Measurements from ENCODE around the gene INPP5D.

Gene INPP5D

GRCh38 chr2:233163486-233164103 is 103.5 kb downstream of the INPP5D start:
- Histone ChIP-seq H3K27ac (ENCODE audit: low read depth, low read length) (no peak overlapping the region), H3K36me3 (ENCODE audit: insufficient read depth, low read length) (no peaks in the 10 kb centered on the region), H3K9ac (ENCODE audit: low read length) (no peak overlapping the region), H3K27me3 (ENCODE audit: control insufficient read depth in 1 of 2, insufficient read depth in 2 of 2, low read length in 2 of 2) (no peaks in the 10 kb centered on the region), H3K4me1 (ENCODE audit: insufficient read depth, low read length) (no peaks in the 10 kb centered on the region), H3K4me3 (ENCODE audit: low read depth in 1 of 2, low read length in 2 of 2) (no peak overlapping the region), H3K9me3 (ENCODE audit: low read length) (no peaks in the 10 kb centered on the region)

GRCh38 chr2:233164128-233164635 is 104.0 kb downstream of the INPP5D start:
- H3K4me3 ChIP-seq (ENCODE audit: low read depth in 1 of 2, low read length in 2 of 2), result no peak overlapping the region
- H3K27me3 ChIP-seq (ENCODE audit: control insufficient read depth in 1 of 2, insufficient read depth in 2 of 2, low read length in 2 of 2), result no peaks in the 10 kb centered on the region
- no peaks in the 10 kb centered on the region for H3K4me1 ChIP-seq (ENCODE audit: insufficient read depth, low read length)
- H3K9me3 ChIP-seq (ENCODE audit: low read length), result no peaks in the 10 kb centered on the region
- no peaks in the 10 kb centered on the region for H3K36me3 ChIP-seq (ENCODE audit: insufficient read depth, low read length)
- H3K9ac ChIP-seq (ENCODE audit: low read length), result no peak overlapping the region
- H3K27ac ChIP-seq (ENCODE audit: low read depth, low read length), result no peak overlapping the region

- no peaks in the 10 kb centered on the region for H3K36me3 ChIP-seq (ENCODE audit: insufficient read depth, low read length)
- no peak overlapping the region for H3K9ac ChIP-seq (ENCODE audit: low read length)
- H3K27me3 ChIP-seq (ENCODE audit: control insufficient read depth in 1 of 2, insufficient read depth in 2 of 2, low read length in 2 of 2), result no peaks in the 10 kb centered on the region
- no peaks in the 10 kb centered on the region for H3K9me3 ChIP-seq (ENCODE audit: low read length)
- no peak overlapping the region for H3K4me3 ChIP-seq (ENCODE audit: low read depth in 1 of 2, low read length in 2 of 2)
- H3K27ac ChIP-seq (ENCODE audit: low read depth, low read length), result no peak overlapping the region
- H3K4me1 ChIP-seq (ENCODE audit: insufficient read depth, low read length), result no peaks in the 10 kb centered on the region
These were observed 104.8 kb downstream of the INPP5D start for GRCh38 chr2:233164967-233165366.

- H3K36me3 ChIP-seq (ENCODE audit: insufficient read depth, low read length), result no peaks in the 10 kb centered on the region
- H3K9ac ChIP-seq (ENCODE audit: low read length), result no peak overlapping the region
- no peaks in the 10 kb centered on the region for H3K27me3 ChIP-seq (ENCODE audit: control insufficient read depth in 1 of 2, insufficient read depth in 2 of 2, low read length in 2 of 2)
- no peak overlapping the region for H3K27ac ChIP-seq (ENCODE audit: low read depth, low read length)
- no peak overlapping the region for H3K4me3 ChIP-seq (ENCODE audit: low read depth in 1 of 2, low read length in 2 of 2)
- H3K4me1 ChIP-seq (ENCODE audit: insufficient read depth, low read length), result no peaks in the 10 kb centered on the region
- H3K9me3 ChIP-seq (ENCODE audit: low read length), result no peaks in the 10 kb centered on the region
These were observed 105.4 kb downstream of the INPP5D start for GRCh38 chr2:233165543-233165894.

- Histone ChIP-seq H3K27ac (ENCODE audit: low read depth, low read length) (no peak overlapping the region), H3K27me3 (ENCODE audit: control insufficient read depth in 1 of 2, insufficient read depth in 2 of 2, low read length in 2 of 2) (no peaks in the 10 kb centered on the region), H3K4me3 (ENCODE audit: low read depth in 1 of 2, low read length in 2 of 2) (no peak overlapping the region), H3K9me3 (ENCODE audit: low read length) (no peaks in the 10 kb centered on the region), H3K36me3 (ENCODE audit: insufficient read depth, low read length) (no peaks in the 10 kb centered on the region), H3K4me1 (ENCODE audit: insufficient read depth, low read length) (no peaks in the 10 kb centered on the region), H3K9ac (ENCODE audit: low read length) (no peak overlapping the region)
These were observed 105.9 kb downstream of the INPP5D start for GRCh38 chr2:233165895-233166661.

- Histone ChIP-seq H3K9me3 (ENCODE audit: low read length) (no peaks in the 10 kb centered on the region), H3K9ac (ENCODE audit: low read length) (no peak overlapping the region), H3K27ac (ENCODE audit: low read depth, low read length) (no peak overlapping the region), H3K36me3 (ENCODE audit: insufficient read depth, low read length) (no peaks in the 10 kb centered on the region), H3K4me3 (ENCODE audit: low read depth in 1 of 2, low read length in 2 of 2) (no peak overlapping the region), H3K27me3 (ENCODE audit: control insufficient read depth in 1 of 2, insufficient read depth in 2 of 2, low read length in 2 of 2) (no peaks in the 10 kb centered on the region), H3K4me1 (ENCODE audit: insufficient read depth, low read length) (no peaks in the 10 kb centered on the region)
These were observed 108.3 kb downstream of the INPP5D start for GRCh38 chr2:233168445-233168844.

DNA sequence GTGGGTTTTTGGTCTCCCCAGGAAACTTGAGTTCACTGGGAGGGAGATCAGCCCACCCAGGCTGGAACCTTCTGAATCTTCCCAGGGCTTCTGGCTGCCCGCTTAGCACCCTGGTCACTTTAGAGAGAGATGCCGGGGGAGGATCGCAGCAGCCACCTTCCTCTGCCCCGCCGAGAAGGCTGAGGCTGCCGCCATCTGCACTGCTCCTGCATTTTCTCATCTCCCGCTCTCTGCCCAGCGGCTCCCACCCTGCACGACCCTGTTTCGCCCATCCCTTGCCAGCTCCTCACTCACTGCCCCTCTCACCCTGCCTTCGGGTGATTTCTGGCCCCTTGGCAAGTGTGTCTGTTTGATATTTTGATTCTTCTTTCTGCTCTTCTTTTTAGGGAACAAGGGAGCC is 108.8 kb downstream of the INPP5D start:
- Histone ChIP-seq H3K27me3 (ENCODE audit: control insufficient read depth in 1 of 2, insufficient read depth in 2 of 2, low read length in 2 of 2) (no peaks in the 10 kb centered on the region), H3K27ac (ENCODE audit: low read depth, low read length) (no peak overlapping the region), H3K9ac (ENCODE audit: low read length) (no peak overlapping the region), H3K9me3 (ENCODE audit: low read length) (no peaks in the 10 kb centered on the region), H3K4me1 (ENCODE audit: insufficient read depth, low read length) (no peaks in the 10 kb centered on the region), H3K4me3 (ENCODE audit: low read depth in 1 of 2, low read length in 2 of 2) (no peak overlapping the region), H3K36me3 (ENCODE audit: insufficient read depth, low read length) (no peaks in the 10 kb centered on the region)

- Histone ChIP-seq H3K36me3 (ENCODE audit: insufficient read depth, low read length) (no peaks in the 10 kb centered on the region), H3K4me1 (ENCODE audit: insufficient read depth, low read length) (no peaks in the 10 kb centered on the region)
These were observed 111.2 kb downstream of the INPP5D start for GRCh38 chr2:233171344-233171743.

DNA sequence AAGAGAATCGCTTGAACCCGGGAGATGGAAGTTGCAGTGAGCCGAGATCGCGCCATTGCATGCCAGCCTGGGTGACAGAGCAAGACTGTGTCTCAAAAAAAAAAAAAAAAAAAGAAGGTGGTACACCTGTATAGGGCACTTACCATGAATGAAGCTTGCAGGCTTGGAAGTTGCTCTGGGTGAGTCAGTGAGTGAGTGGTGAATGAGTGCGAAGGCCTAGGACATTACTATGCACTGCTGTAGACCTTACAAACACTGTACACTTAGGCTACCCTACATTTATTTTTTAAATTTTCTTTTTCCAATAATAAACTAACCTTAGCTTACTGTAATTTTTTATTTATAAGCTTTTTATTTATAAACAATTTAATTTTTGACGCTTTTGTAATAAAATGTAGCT is 113.0 kb downstream of the INPP5D start:
- Histone ChIP-seq H3K36me3 (ENCODE audit: insufficient read depth, low read length) (no peaks in the 10 kb centered on the region), H3K4me3 (ENCODE audit: low read depth in 1 of 2, low read length in 2 of 2) (no peak overlapping the region), H3K27me3 (ENCODE audit: control insufficient read depth in 1 of 2, insufficient read depth in 2 of 2, low read length in 2 of 2) (no peaks in the 10 kb centered on the region), H3K9me3 (ENCODE audit: low read length) (no peaks in the 10 kb centered on the region), H3K4me1 (ENCODE audit: insufficient read depth, low read length) (no peaks in the 10 kb centered on the region), H3K9ac (ENCODE audit: low read length) (no peak overlapping the region), H3K27ac (ENCODE audit: low read depth, low read length) (no peak overlapping the region)

More at GRCh38 chr2:233171344-233171743, 111.2 kb downstream of the INPP5D start:
- Histone ChIP-seq H3K27ac (ENCODE audit: low read depth, low read length) (no peak overlapping the region), H3K9ac (ENCODE audit: low read length) (no peak overlapping the region), H3K4me3 (ENCODE audit: low read depth in 1 of 2, low read length in 2 of 2) (no peak overlapping the region), H3K27me3 (ENCODE audit: control insufficient read depth in 1 of 2, insufficient read depth in 2 of 2, low read length in 2 of 2) (no peaks in the 10 kb centered on the region), H3K9me3 (ENCODE audit: low read length) (no peaks in the 10 kb centered on the region)

DNA sequence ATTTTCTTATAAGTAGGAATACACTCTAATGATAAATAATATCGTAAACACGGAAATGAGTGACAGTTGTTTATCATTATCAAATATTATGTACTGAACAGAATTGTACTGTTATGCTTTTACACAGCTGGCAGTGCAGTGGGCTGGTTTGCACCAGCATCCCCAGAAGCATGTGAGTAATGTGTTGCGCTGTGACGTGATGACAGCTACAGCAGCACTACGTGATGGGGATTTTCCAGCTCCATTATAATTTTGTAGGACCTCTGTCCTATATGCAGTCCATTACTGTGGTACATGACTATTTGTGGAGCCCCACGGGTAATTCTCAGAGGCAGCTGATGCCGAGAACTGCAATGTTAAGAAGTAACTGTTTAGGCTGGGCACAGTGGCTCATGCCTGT is 114.0 kb downstream of the INPP5D start:
- Histone ChIP-seq H3K27ac (ENCODE audit: low read depth, low read length) (no peak overlapping the region), H3K27me3 (ENCODE audit: control insufficient read depth in 1 of 2, insufficient read depth in 2 of 2, low read length in 2 of 2) (no peaks in the 10 kb centered on the region), H3K9me3 (ENCODE audit: low read length) (no peaks in the 10 kb centered on the region), H3K9ac (ENCODE audit: low read length) (no peak overlapping the region), H3K36me3 (ENCODE audit: insufficient read depth, low read length) (no peaks in the 10 kb centered on the region), H3K4me1 (ENCODE audit: insufficient read depth, low read length) (no peaks in the 10 kb centered on the region), H3K4me3 (ENCODE audit: low read depth in 1 of 2, low read length in 2 of 2) (no peak overlapping the region)

- no peak overlapping the region for H3K9ac ChIP-seq (ENCODE audit: low read length)
- no peak overlapping the region for H3K27ac ChIP-seq (ENCODE audit: low read depth, low read length)
- H3K36me3 ChIP-seq (ENCODE audit: insufficient read depth, low read length), result no peaks in the 10 kb centered on the region
- H3K4me1 ChIP-seq (ENCODE audit: insufficient read depth, low read length), result no peaks in the 10 kb centered on the region
- H3K27me3 ChIP-seq (ENCODE audit: control insufficient read depth in 1 of 2, insufficient read depth in 2 of 2, low read length in 2 of 2), result no peaks in the 10 kb centered on the region
- H3K9me3 ChIP-seq (ENCODE audit: low read length), result no peaks in the 10 kb centered on the region
- H3K4me3 ChIP-seq (ENCODE audit: low read depth in 1 of 2, low read length in 2 of 2), result no peak overlapping the region
These were observed 119.1 kb downstream of the INPP5D start for GRCh38 chr2:233178994-233179847.
